HG03378 (cell line): ENCODE data around the gene POLDIP3.
"Not testable (repeated sequence)": the region's sequence is repeated elsewhere in the genome, so short reads cannot be mapped to it uniquely, and the experiment has no call there.

Source experiments
- ATAC-seq: cut with Tn5 transposase; IDR thresholded peaks from one replicate; pipeline ENCODE4 v1.9.1; 2021; ENCODE audit warnings: mild to moderate bottlenecking, moderate library complexity; ENCODE audit not compliant: unreplicated experiment

POLDIP3 gene

GRCh38 chr22:42587588-42588175 is 27.0 kb downstream of the POLDIP3 start:
- no peak for ATAC-seq

- ATAC-seq = no peak
Measured at GRCh38 chr22:42586381-42586780, 28.3 kb downstream of the POLDIP3 start.

GRCh38 chr22:42585096-42585495 is 29.6 kb downstream of the POLDIP3 start:
- no peak for ATAC-seq

GRCh38 chr22:42584364-42584940 is 30.2 kb downstream of the POLDIP3 start:
- ATAC-seq = no peak

GRCh38 chr22:42582987-42583386 is 31.7 kb downstream of the POLDIP3 start:
- ATAC-seq = no peak

GRCh38 chr22:42581762-42582716 is 32.6 kb downstream of the POLDIP3 start:
- no peak for ATAC-seq

- not testable (repeated sequence) for ATAC-seq
Measured at GRCh38 chr22:42581194-42581761, 33.4 kb downstream of the POLDIP3 start.

- ATAC-seq = not testable (repeated sequence)
Measured at GRCh38 chr22:42580040-42580439, 34.6 kb downstream of the POLDIP3 start.

- no peak for ATAC-seq
Measured at GRCh38 chr22:42577623-42578240, 37.0 kb downstream of the POLDIP3 start.

GRCh38 chr22:42577141-42577540 is 37.5 kb downstream of the POLDIP3 start:
- not testable (repeated sequence) for ATAC-seq

- ATAC-seq = not testable (repeated sequence)
Measured at GRCh38 chr22:42575996-42576574, 38.6 kb downstream of the POLDIP3 start.

- not testable (repeated sequence) for ATAC-seq
Measured at GRCh38 chr22:42574468-42574867, 40.2 kb downstream of the POLDIP3 start.

GRCh38 chr22:42574046-42574445 is 40.6 kb downstream of the POLDIP3 start:
- not testable (repeated sequence) for ATAC-seq

- ATAC-seq = not testable (repeated sequence)
Measured at GRCh38 chr22:42571068-42571467, 43.6 kb downstream of the POLDIP3 start.

- not testable (repeated sequence) for ATAC-seq
Measured at GRCh38 chr22:42570580-42570979, 44.1 kb downstream of the POLDIP3 start.

GRCh38 chr22:42567950-42568349 is 46.7 kb downstream of the POLDIP3 start:
- not testable (repeated sequence) for ATAC-seq

GRCh38 chr22:42565956-42566355 is 48.7 kb downstream of the POLDIP3 start:
- ATAC-seq = no peak

- no peak for ATAC-seq
Measured at GRCh38 chr22:42564699-42565098, 50.0 kb downstream of the POLDIP3 start.

GRCh38 chr22:42563943-42564342 is 50.7 kb downstream of the POLDIP3 start:
- not testable (repeated sequence) for ATAC-seq

- no peak for ATAC-seq
Measured at GRCh38 chr22:42562684-42563083, 52.0 kb downstream of the POLDIP3 start.
